PFSK-1 (cell line): ENCODE measurements around the gene PHACTR1.

Experiments used
- FOXP2 ChIP-seq: optimal IDR thresholded peaks from 2 replicates; pipeline ENCODE3; 2011; ENCODE audit warnings: borderline replicate concordance, control low read depth, inconsistent platforms; ENCODE audit not compliant: insufficient read depth; ENCODE audit errors: extremely low read length, extremely low read depth
- POLR2AphosphoS5 ChIP-seq: IDR thresholded peaks from 2 replicates; pipeline ENCODE4 v1.6.1; 2012; ENCODE audit warnings: low read depth, mild to moderate bottlenecking, control low read depth, low read length, moderate library complexity
- REST ChIP-seq, 2 experiments: IDR thresholded peaks; 2 replicates each; pipeline versions ENCODE4 v1.6.1 to v1.8.0; 2011 to 2012; ENCODE audit warnings: low read depth in 2 of 2, low read length in 2 of 2, control low read depth in 1 of 2, inconsistent platforms in 1 of 2, mild to moderate bottlenecking in 1 of 2, moderate library complexity in 1 of 2; ENCODE audit not compliant: insufficient read depth in 1 of 2
- SIN3A ChIP-seq: IDR thresholded peaks from 2 replicates; pipeline ENCODE4 v1.6.1; 2012; ENCODE audit warnings: mild to moderate bottlenecking, low read length, moderate library complexity, borderline replicate concordance; ENCODE audit not compliant: insufficient read depth
- TAF1 ChIP-seq: IDR thresholded peaks from 2 replicates; pipeline ENCODE4 v1.6.1; 2012; ENCODE audit warnings: low read length, control low read depth, borderline replicate concordance; ENCODE audit not compliant: insufficient read depth

Gene PHACTR1

GRCh38 chr6:13025893-13026499, 309.4 kb downstream of the PHACTR1 start:
- no peak for TF ChIP-seq TAF1
- no peak for TF ChIP-seq FOXP2
- TF ChIP-seq REST (IDR thresholded peaks at IDR 0.05; ENCODE audit: insufficient read depth in 1 of 2, low read depth in 2 of 2, low read length in 2 of 2) = no peak
- no peak for TF ChIP-seq POLR2AphosphoS5

- TF ChIP-seq FOXP2 (no peak), SIN3A (no peak), POLR2AphosphoS5 (no peak), REST (IDR thresholded peaks at IDR 0.05; ENCODE audit: insufficient read depth in 1 of 2, low read depth in 2 of 2, low read length in 2 of 2) (no peak), TAF1 (no peak)
Observed at GRCh38 chr6:13026557-13026956, 310.0 kb downstream of the PHACTR1 start.

- TF ChIP-seq FOXP2 (no peak), TAF1 (no peak), POLR2AphosphoS5 (no peak), REST (IDR thresholded peaks at IDR 0.05; ENCODE audit: insufficient read depth in 1 of 2, low read depth in 2 of 2, low read length in 2 of 2) (no peak), SIN3A (no peak)
Observed at GRCh38 chr6:13027207-13027606, 310.6 kb downstream of the PHACTR1 start.

GRCh38 chr6:13030396-13030795, 313.8 kb downstream of the PHACTR1 start:
- TF ChIP-seq SIN3A (no peak), FOXP2 (no peak), TAF1 (no peak), REST (IDR thresholded peaks at IDR 0.05; ENCODE audit: insufficient read depth in 1 of 2, low read depth in 2 of 2, low read length in 2 of 2) (no peak), POLR2AphosphoS5 (no peak)

- TF ChIP-seq FOXP2 (no peak), SIN3A (no peak), POLR2AphosphoS5 (no peak), TAF1 (no peak), REST (IDR thresholded peaks at IDR 0.05; ENCODE audit: insufficient read depth in 1 of 2, low read depth in 2 of 2, low read length in 2 of 2) (no peak)
Observed at GRCh38 chr6:13032566-13032965, 316.0 kb downstream of the PHACTR1 start.
